Measurements from ENCODE around the gene CD274. TPM values are rescaled to one million over a fixed set of nuclear protein-coding genes. Genes with fewer than 3 reads are reported as not detected.

CD274 gene
- total RNA-seq, 2 experiments from 2014 or later = 5.3 to 6.3 TPM

DNA sequence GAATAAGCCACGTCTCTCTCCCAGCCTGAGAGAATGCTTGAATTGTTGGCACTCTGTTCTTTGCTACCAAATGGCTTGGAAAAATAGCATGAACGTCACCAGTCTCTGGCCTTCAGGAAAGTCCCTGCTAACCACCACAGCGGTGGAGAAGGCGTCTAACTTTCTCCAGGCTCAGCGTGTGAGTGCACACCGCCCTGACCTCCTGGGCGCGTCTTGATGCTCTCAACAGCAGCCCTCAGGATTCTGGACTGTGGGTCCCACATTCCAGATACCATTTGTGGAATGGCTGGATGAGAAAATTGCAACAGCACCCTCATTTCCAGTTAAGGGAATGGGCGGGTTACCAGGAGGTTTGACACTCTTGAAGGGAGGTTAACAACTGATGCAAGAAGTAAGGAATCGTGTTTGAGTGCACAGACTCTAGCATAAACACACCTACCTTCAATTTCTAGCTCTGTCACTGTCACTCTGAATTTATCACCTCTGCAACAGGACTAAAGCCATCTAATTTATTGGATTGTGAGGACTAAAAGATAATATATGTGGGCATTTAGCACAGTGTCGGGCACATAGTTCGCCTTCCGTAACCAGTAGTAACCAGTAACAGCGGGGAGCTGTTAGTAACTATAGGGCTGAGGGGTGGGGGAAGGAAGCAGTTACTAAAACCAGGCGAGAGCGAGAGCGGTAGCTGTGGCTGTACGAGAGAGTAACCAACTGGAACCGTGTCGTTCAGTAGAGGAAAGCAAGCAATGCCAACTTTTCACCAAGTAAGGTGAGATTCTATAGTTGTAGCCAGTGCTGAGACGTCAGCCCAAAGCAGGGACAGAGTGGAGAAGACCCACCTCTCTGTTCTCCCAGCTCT, 11.8 kb upstream of the CD274 start:
- H3K36me3 Mint-ChIP-seq (ENCODE audit: low read depth) = peaks cover 31% of the 10 kb centered on the region
- H3K9me3 Mint-ChIP-seq = no peaks in the 10 kb centered on the region
- intact Hi-C loops (cut with DNase I, micrococcal nuclease) = loop anchor here (5.0 to 10.0 kb wide), 7 partner anchors 106 to 761 kb away; partner anchors contain the start of genes CDC37L1 (in 1 of the 2), JAK2 (in 1 of the 2) and RIC1 (in 1 of the 2)
- H3K27ac Mint-ChIP-seq = peak overlapping the region; percentile 97
- Histone ChIP-seq H3K27me3 (ENCODE audit: control insufficient read depth in 1 of 2, insufficient read depth in 2 of 2, low read length in 2 of 2) (no peaks in the 10 kb centered on the region), H3K4me1 (ENCODE audit: insufficient read depth, low read length) (peaks cover 29% of the 10 kb centered on the region), H3K36me3 (ENCODE audit: insufficient read depth, low read length) (peaks cover 18% of the 10 kb centered on the region), H3K9me3 (ENCODE audit: control insufficient read depth in 1 of 2, insufficient read depth in 1 of 2, low read length in 2 of 2) (peaks cover 0 to 5% of the 10 kb centered on the region in 2 experiments), H3K4me3 (ENCODE audit: low read length) (peak overlapping the region; percentile 81), H3K27ac (ENCODE audit: low read depth in 1 of 2, low read length in 2 of 2) (peak overlapping the region; percentile 89 to 93)
- ATAC-seq (ENCODE audit: poor library complexity) (peak; percentile 48), DNase-seq (peak in 10 of 14 experiments; percentile 8 to 90 (median 29))
- CTCF ChIA-PET = interaction anchor here (1.7 to 3.4 kb wide), 5 partner anchors 12 to 162 kb away, joined by 4 to 16 read pairs (median 7); partner anchors contain the start of gene CD274
- POLR2A ChIA-PET = interaction anchor here (0.7 to 5.7 kb wide), 23 partner anchors 10 to 974 kb away, joined by 3 to 114 read pairs (median 5); partner anchors contain the start of genes AK3, CD274, RCL1 and RIC1
- no peaks in the 10 kb centered on the region for H3K27me3 Mint-ChIP-seq
- TF ChIP-seq, protein P1, sequence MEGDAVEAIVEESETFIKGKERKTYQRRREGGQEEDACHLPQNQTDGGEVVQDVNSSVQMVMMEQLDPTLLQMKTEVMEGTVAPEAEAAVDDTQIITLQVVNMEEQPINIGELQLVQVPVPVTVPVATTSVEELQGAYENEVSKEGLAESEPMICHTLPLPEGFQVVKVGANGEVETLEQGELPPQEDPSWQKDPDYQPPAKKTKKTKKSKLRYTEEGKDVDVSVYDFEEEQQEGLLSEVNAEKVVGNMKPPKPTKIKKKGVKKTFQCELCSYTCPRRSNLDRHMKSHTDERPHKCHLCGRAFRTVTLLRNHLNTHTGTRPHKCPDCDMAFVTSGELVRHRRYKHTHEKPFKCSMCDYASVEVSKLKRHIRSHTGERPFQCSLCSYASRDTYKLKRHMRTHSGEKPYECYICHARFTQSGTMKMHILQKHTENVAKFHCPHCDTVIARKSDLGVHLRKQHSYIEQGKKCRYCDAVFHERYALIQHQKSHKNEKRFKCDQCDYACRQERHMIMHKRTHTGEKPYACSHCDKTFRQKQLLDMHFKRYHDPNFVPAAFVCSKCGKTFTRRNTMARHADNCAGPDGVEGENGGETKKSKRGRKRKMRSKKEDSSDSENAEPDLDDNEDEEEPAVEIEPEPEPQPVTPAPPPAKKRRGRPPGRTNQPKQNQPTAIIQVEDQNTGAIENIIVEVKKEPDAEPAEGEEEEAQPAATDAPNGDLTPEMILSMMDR (IDR thresholded peaks at IDR 0.05) = no peak
- H3K4me1 Mint-ChIP-seq (ENCODE audit: low read depth) = peaks cover 46% of the 10 kb centered on the region
- peak overlapping the region; percentile 94 for H3K4me3 Mint-ChIP-seq

DNA sequence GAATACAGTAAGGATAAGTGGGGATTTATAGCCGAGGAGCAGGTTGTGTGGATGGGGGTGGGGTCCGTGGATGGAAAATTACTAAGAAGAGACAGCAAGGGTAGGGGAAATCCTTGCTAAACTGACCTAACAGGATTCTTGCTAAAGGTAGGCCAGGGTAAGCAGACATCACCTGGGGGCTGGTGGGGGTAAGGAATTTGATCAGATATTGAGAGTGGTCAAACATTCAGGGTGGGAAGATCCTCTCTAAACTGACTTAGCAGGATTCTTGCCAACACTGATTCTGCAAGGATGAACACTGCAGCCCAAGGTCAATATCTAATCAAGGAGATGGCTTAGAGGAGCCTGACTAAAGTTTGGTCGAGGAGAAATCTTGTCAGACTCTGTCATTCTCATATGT, 9.9 kb upstream of the CD274 start:
- ChIA-PET CTCF (interaction anchor here (1.4 to 1.7 kb wide), 2 partner anchors 10 kb away, joined by 4 to 6 read pairs; partner anchors contain the start of gene CD274), POLR2A (interaction anchor here (1.0 to 5.7 kb wide), 2 partner anchors 8 to 113 kb away, joined by 3 to 114 read pairs; partner anchors contain the start of gene CD274)
- TF ChIP-seq, protein P1 (IDR thresholded peaks at IDR 0.05) = no peak
- DNase-seq (no peak), ATAC-seq (ENCODE audit: poor library complexity) (no peak)
- Histone ChIP-seq H3K4me1 (ENCODE audit: insufficient read depth, low read length) (peaks cover 29% of the 10 kb centered on the region), H3K27me3 (ENCODE audit: control insufficient read depth in 1 of 2, insufficient read depth in 2 of 2, low read length in 2 of 2) (no peaks in the 10 kb centered on the region), H3K9me3 (ENCODE audit: control insufficient read depth in 1 of 2, insufficient read depth in 1 of 2, low read length in 2 of 2) (no peaks in the 10 kb centered on the region), H3K27ac (ENCODE audit: low read depth in 1 of 2, low read length in 2 of 2) (no peak overlapping the region), H3K4me3 (ENCODE audit: low read length) (no peak overlapping the region), H3K36me3 (ENCODE audit: insufficient read depth, low read length) (peaks cover 10% of the 10 kb centered on the region)
- Mint-ChIP-seq H3K9me3 (no peaks in the 10 kb centered on the region), H3K36me3 (ENCODE audit: low read depth) (peaks cover 25% of the 10 kb centered on the region), H3K27me3 (no peaks in the 10 kb centered on the region), H3K27ac (no peak overlapping the region), H3K4me3 (no peak overlapping the region), H3K4me1 (ENCODE audit: low read depth) (peaks cover 40% of the 10 kb centered on the region)
- intact Hi-C loops (cut with DNase I, micrococcal nuclease) = loop anchor here in 1 of 2 experiments (5.0 kb wide), 2 partner anchors 253 to 678 kb away; partner anchors contain the start of gene INSL6

DNA sequence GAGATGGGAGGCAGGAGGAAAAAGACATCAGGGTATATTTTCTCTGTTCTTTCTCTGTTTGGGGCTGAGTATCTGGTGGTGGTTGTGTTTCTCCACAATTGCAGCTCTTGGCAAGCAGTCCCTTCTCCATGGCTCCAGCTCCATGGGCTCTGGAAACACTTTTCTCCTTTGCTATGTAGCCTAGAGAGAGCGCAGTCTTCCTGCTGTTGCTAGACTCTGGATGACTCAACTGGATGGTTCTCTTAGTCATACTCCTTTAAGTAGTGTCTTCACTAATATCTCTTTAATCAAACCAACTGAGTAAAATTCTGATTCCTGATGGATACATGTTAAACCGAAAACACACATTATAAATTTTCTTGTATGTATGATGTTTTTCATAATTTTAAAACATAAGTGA, 9.3 kb upstream of the CD274 start:
- Mint-ChIP-seq H3K27ac (no peak overlapping the region), H3K4me3 (no peak overlapping the region), H3K9me3 (no peaks in the 10 kb centered on the region), H3K27me3 (no peaks in the 10 kb centered on the region), H3K36me3 (ENCODE audit: low read depth) (peaks cover 21% of the 10 kb centered on the region), H3K4me1 (ENCODE audit: low read depth) (peaks cover 35% of the 10 kb centered on the region)
- DNase-seq = no peak
- no peak overlapping the region for H3K4me3 ChIP-seq (ENCODE audit: low read length)
- TF ChIP-seq, protein P1 (IDR thresholded peaks at IDR 0.05) = no peak
- CTCF ChIA-PET = interaction anchor here (1.4 kb wide), 1 partner anchor 9 kb away, joined by 4 read pairs; the partner anchor contains the start of gene CD274
- H3K27ac ChIP-seq (ENCODE audit: low read depth in 1 of 2, low read length in 2 of 2) = no peak overlapping the region
- intact Hi-C loops (cut with DNase I, micrococcal nuclease) = loop anchor here in 1 of 2 experiments (5.0 kb wide), 2 partner anchors 254 to 679 kb away; partner anchors contain the start of gene INSL6
- H3K4me1 ChIP-seq (ENCODE audit: insufficient read depth, low read length) = peaks cover 26% of the 10 kb centered on the region
- POLR2A ChIA-PET = interaction anchor here (1.0 to 5.7 kb wide), 2 partner anchors 7 to 114 kb away, joined by 3 to 114 read pairs; partner anchors contain the start of gene CD274
- H3K36me3 ChIP-seq (ENCODE audit: insufficient read depth, low read length) = peaks cover 4% of the 10 kb centered on the region
- no peak for ATAC-seq (ENCODE audit: poor library complexity)
- no peaks in the 10 kb centered on the region for H3K27me3 ChIP-seq (ENCODE audit: control insufficient read depth in 1 of 2, insufficient read depth in 2 of 2, low read length in 2 of 2)
- no peaks in the 10 kb centered on the region for H3K9me3 ChIP-seq (ENCODE audit: control insufficient read depth in 1 of 2, insufficient read depth in 1 of 2, low read length in 2 of 2)
